ENCODE data around the gene SPC24. TPM values are rescaled to one million over a fixed set of nuclear protein-coding genes. Genes with fewer than 3 reads are reported as not detected.
"Not testable (repeated sequence)": the region's sequence is repeated elsewhere in the genome, so short reads cannot be mapped to it uniquely, and the experiment has no call there.

The SPC24 gene
- total RNA-seq, 3 donors from 2014 or later, result 0.66 to 4.8 (median 2.3) TPM

DNA sequence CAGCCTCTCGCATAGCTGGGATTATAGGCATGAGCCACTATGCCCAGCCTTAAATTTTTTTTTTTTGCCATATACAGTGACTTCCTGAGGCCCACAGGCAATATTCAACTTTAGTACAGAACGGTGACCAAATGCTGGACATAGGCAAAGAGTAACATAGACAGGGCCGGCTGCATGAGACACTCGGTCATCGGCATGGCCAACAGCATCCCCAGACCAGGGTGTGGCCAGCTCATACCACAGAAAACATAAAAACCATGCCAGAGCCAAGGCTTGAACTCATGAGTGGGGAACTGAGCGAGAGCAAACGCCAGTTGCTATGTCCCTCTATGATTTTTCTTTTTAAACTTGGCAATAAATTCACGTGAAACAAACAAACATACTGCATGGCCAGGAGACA lies 24.8 kb upstream of the SPC24 start:
- Histone ChIP-seq H3K9me3 (no peaks in the 10 kb centered on the region), H3K36me3 (peaks cover 4% of the 10 kb centered on the region), H3K4me1 (no peaks in the 10 kb centered on the region), H3K27ac (peak overlapping the region in 1 of 2 donors; percentile 75), H3K4me3 (no peak overlapping the region), H3K27me3 (no peaks in the 10 kb centered on the region)
- no peak for TF ChIP-seq POLR2AphosphoS5 (IDR thresholded peaks at IDR 0.05)
- TF ChIP-seq POLR2A (IDR thresholded peaks at IDR 0.05), result no peak
- no peak for TF ChIP-seq CTCF (IDR thresholded peaks at IDR 0.05)
- no peak for DNase-seq (ENCODE audit: low spot score in 2 of 2)
- intact Hi-C loops (cut with DNase I; ENCODE audit: low total_unique reads), result no loop called here

GRCh38 chr19:11179716-11180297 lies 24.2 kb upstream of the SPC24 start:
- TF ChIP-seq CTCF (IDR thresholded peaks at IDR 0.05) (no peak), POLR2A (IDR thresholded peaks at IDR 0.05) (no peak), POLR2AphosphoS5 (IDR thresholded peaks at IDR 0.05) (no peak)
- H3K36me3 ChIP-seq, result peaks cover 4% of the 10 kb centered on the region
- H3K4me3 ChIP-seq, result no peak overlapping the region
- H3K9me3 ChIP-seq, result no peaks in the 10 kb centered on the region
- H3K4me1 ChIP-seq, result no peaks in the 10 kb centered on the region
- DNase-seq (ENCODE audit: low spot score in 2 of 2), result no peak
- peak overlapping the region in 1 of 2 donors; percentile 75 for H3K27ac ChIP-seq
- intact Hi-C loops (cut with DNase I; ENCODE audit: low total_unique reads), result no loop called here
- H3K27me3 ChIP-seq, result no peaks in the 10 kb centered on the region

DNA sequence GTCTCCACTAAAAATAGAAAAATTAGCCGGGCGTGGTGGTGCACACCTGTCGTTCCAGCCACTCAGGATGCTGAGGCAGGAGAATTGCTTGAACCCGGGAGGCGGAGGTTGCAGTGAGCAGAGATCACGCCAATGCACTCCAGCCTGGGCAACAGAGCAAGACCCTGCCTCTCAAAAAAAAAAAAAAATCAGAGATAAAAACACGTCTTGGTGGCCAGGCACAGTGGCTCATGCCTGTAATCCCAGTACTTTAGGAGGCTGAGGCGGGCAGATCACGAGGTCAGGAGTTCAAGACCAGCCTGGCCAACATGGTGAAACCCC lies 23.5 kb upstream of the SPC24 start:
- intact Hi-C loops (cut with DNase I; ENCODE audit: low total_unique reads); DNase-seq (ENCODE audit: low spot score in 2 of 2); H3K36me3 ChIP-seq; H3K4me1 ChIP-seq; H3K9me3 ChIP-seq; H3K27me3 ChIP-seq; H3K4me3 ChIP-seq: not testable (repeated sequence)
- peak overlapping the region in 1 of 2 donors; percentile 69 for H3K27ac ChIP-seq

GRCh38 chr19:11177592-11177991 lies 22.0 kb upstream of the SPC24 start:
- DNase-seq (ENCODE audit: low spot score in 2 of 2), result no peak
- no peaks in the 10 kb centered on the region for H3K27me3 ChIP-seq
- no peaks in the 10 kb centered on the region for H3K9me3 ChIP-seq
- TF ChIP-seq POLR2AphosphoS5 (IDR thresholded peaks at IDR 0.05), result no peak
- no peak for TF ChIP-seq CTCF (IDR thresholded peaks at IDR 0.05)
- TF ChIP-seq POLR2A (IDR thresholded peaks at IDR 0.05), result no peak
- intact Hi-C loops (cut with DNase I; ENCODE audit: low total_unique reads), result no loop called here
- peaks cover 4% of the 10 kb centered on the region for H3K36me3 ChIP-seq
- no peak overlapping the region for H3K4me3 ChIP-seq
- H3K4me1 ChIP-seq, result no peaks in the 10 kb centered on the region
- peak overlapping the region in 1 of 2 donors; percentile 20 for H3K27ac ChIP-seq

DNA sequence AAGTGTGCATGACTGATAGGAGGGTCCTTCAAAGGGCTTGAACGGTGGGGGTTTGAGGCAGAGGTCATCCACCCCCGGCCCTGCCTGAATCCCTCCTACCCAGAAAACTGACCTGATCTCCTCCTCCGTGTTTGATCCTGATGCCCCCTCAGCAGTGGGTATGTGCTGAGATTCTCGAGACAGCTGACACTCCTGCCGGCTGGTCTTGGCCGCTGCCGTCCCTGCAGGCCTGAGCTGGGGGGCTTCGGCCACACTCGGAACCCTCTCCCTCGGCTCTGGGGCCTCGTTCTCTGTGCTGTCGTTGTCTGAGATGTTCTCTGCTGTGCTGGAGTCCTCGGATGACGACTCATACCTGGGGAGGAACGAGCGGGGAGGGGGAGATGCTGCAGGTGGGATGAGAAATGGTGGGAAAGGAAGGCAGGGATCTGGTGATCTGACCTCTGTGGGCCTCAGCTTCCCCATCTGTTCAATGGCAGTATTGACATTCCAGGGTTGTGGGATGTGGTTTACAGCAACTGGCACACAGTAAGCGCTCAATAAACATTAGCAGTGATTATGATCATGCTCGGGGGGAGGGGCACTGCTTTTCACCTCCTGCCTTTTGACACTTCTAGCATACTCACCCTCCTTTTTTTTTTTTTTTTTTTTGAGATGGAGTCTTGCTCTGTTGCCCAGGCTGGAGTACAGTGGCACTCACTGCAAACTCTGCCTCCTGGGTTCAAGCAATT lies 21.0 kb upstream of the SPC24 start:
- DNase-seq (ENCODE audit: low spot score in 2 of 2), result no peak
- Histone ChIP-seq H3K36me3 (peaks cover 4% of the 10 kb centered on the region), H3K27me3 (no peaks in the 10 kb centered on the region), H3K27ac (no peak overlapping the region), H3K9me3 (no peaks in the 10 kb centered on the region), H3K4me1 (no peaks in the 10 kb centered on the region), H3K4me3 (no peak overlapping the region)
- intact Hi-C loops (cut with DNase I; ENCODE audit: low total_unique reads), result no loop called here
- TF ChIP-seq POLR2A (IDR thresholded peaks at IDR 0.05) (no peak), POLR2AphosphoS5 (IDR thresholded peaks at IDR 0.05) (no peak), CTCF (IDR thresholded peaks at IDR 0.05) (no peak)

Data from breast epithelium (tissue), 4 donors.